ENCODE data around the gene ZNF764.
A peak's percentile ranks its signal among the peaks of the same experiment; 100 is the strongest.

ZNF764 gene

GRCh38 chr16:30533748-30534367 is 24.3 kb downstream of the ZNF764 start:
- no peak for DNase-seq (ENCODE audit: low read depth, low spot score)
- peak overlapping the region; percentile 70 for H3K4me3 ChIP-seq (ENCODE audit: low read depth, low read length)
- POLR2A ChIA-PET = interaction anchor here (2.1 kb wide), 1 partner anchor 25 kb away, joined by 6 read pairs; the partner anchor contains the start of gene ZNF764
- CTCF ChIA-PET = interaction anchor here (1.0 to 1.6 kb wide), 2 partner anchors 99 to 125 kb away, joined by 3 read pairs; no protein-coding TSS in a partner anchor
- TF ChIP-seq, protein P1, sequence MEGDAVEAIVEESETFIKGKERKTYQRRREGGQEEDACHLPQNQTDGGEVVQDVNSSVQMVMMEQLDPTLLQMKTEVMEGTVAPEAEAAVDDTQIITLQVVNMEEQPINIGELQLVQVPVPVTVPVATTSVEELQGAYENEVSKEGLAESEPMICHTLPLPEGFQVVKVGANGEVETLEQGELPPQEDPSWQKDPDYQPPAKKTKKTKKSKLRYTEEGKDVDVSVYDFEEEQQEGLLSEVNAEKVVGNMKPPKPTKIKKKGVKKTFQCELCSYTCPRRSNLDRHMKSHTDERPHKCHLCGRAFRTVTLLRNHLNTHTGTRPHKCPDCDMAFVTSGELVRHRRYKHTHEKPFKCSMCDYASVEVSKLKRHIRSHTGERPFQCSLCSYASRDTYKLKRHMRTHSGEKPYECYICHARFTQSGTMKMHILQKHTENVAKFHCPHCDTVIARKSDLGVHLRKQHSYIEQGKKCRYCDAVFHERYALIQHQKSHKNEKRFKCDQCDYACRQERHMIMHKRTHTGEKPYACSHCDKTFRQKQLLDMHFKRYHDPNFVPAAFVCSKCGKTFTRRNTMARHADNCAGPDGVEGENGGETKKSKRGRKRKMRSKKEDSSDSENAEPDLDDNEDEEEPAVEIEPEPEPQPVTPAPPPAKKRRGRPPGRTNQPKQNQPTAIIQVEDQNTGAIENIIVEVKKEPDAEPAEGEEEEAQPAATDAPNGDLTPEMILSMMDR (IDR thresholded peaks at IDR 0.05; ENCODE audit: insufficient read depth, low read length, missing control alignments) = no peak

GRCh38 chr16:30533146-30533522 is 25.0 kb downstream of the ZNF764 start:
- ChIA-PET CTCF (no interaction called here), POLR2A (no interaction called here)
- DNase-seq (ENCODE audit: low read depth, low spot score) = no peak
- TF ChIP-seq, protein P1 (IDR thresholded peaks at IDR 0.05; ENCODE audit: insufficient read depth, low read length, missing control alignments) = no peak
- peak overlapping the region; percentile 70; the same call in 1 of the 2 replicates for H3K4me3 ChIP-seq (ENCODE audit: low read depth, low read length)

GRCh38 chr16:30532285-30533145 is 25.7 kb downstream of the ZNF764 start:
- DNase-seq (ENCODE audit: low read depth, low spot score) = no peak
- CTCF ChIA-PET = interaction anchor here (1.3 kb wide), 1 partner anchor 11 kb away, joined by 3 read pairs; no protein-coding TSS in a partner anchor
- no peak overlapping the region for H3K4me3 ChIP-seq (ENCODE audit: low read depth, low read length)
- POLR2A ChIA-PET = interaction anchor here (0.7 kb wide), 1 partner anchor 49 kb away, joined by 3 read pairs; no protein-coding TSS in a partner anchor
- TF ChIP-seq, protein P1 (IDR thresholded peaks at IDR 0.05; ENCODE audit: insufficient read depth, low read length, missing control alignments) = no peak

GRCh38 chr16:30530163-30531037 is 27.8 kb downstream of the ZNF764 start:
- ChIA-PET CTCF (interaction anchor here (0.9 to 1.7 kb wide), 2 partner anchors 81 to 101 kb away, joined by 3 to 5 read pairs; partner anchors contain the start of gene DCTPP1), POLR2A (no interaction called here)
- TF ChIP-seq, protein P1 (IDR thresholded peaks at IDR 0.05; ENCODE audit: insufficient read depth, low read length, missing control alignments) = no peak
- H3K4me3 ChIP-seq (ENCODE audit: low read depth, low read length) = no peak overlapping the region
- no peak for DNase-seq (ENCODE audit: low read depth, low spot score)

GRCh38 chr16:30528799-30529457 is 29.2 kb downstream of the ZNF764 start:
- CTCF ChIA-PET = interaction anchor here (1.7 kb wide), 1 partner anchor 99 kb away, joined by 5 read pairs; the partner anchor contains the start of gene DCTPP1

More at GRCh38 chr16:30528799-30529457, 29.2 kb downstream of the ZNF764 start:
- POLR2A ChIA-PET = no interaction called here
- no peak for DNase-seq (ENCODE audit: low read depth, low spot score)
- H3K4me3 ChIP-seq (ENCODE audit: low read depth, low read length) = no peak overlapping the region
- TF ChIP-seq, protein P1 (IDR thresholded peaks at IDR 0.05; ENCODE audit: insufficient read depth, low read length, missing control alignments) = no peak
